Measurements from ENCODE around the gene MEIKIN. TPM values are rescaled to one million over a fixed set of nuclear protein-coding genes. Genes with fewer than 3 reads are reported as not detected.

MEIKIN gene
- total and polyA plus RNA-seq, 2 of the 13 experiments (the other 11 are each of a cell fraction or from before 2014, with no cell fraction given), result not detected

GRCh38 chr5:131959136-131959535 lies 13.7 kb upstream of the MEIKIN start:
- DNase-seq (ENCODE audit: low spot score), result no peak
- FAIRE-seq, result no peak
- Histone ChIP-seq H3K36me3 (replicated peaks in 1 of 2; ENCODE audit: control insufficient read depth in 1 of 2, insufficient read depth in 2 of 2, low read length in 2 of 2) (no peaks in the 10 kb centered on the region), H3K9me3 (ENCODE audit: low read length) (no peaks in the 10 kb centered on the region), H3K4me2 (ENCODE audit: low read depth, low read length) (no peak overlapping the region), H3K4me3 (replicated peaks in 1 of 3; ENCODE audit: insufficient read depth in 1 of 3, low read depth in 2 of 3, low read length in 3 of 3) (no peak overlapping the region), H3K79me2 (ENCODE audit: insufficient read depth, low read length) (no peaks in the 10 kb centered on the region), H3K27ac (ENCODE audit: extremely low read length, insufficient read depth, low read length) (no peak overlapping the region), H3K4me1 (ENCODE audit: insufficient read depth, low read length) (peaks cover 18% of the 10 kb centered on the region), H3K9ac (ENCODE audit: insufficient read depth, low read depth, low read length) (no peak overlapping the region), H3K27me3 (ENCODE audit: control insufficient read depth in 1 of 2, insufficient read depth in 2 of 2, low read length in 2 of 2) (no peaks in the 10 kb centered on the region), H4K20me1 (ENCODE audit: insufficient read depth, low read length) (no peaks in the 10 kb centered on the region), H2AFZ (ENCODE audit: low read length) (no peak overlapping the region)
- in situ Hi-C loops (cut with HindIII; ENCODE audit: extremely low pct_ligation_motif_present, low pct_unique_long_range_greater_than_20kb), result no loop called here
- 95% methylated on average over 5 of the region's 5 CpGs for whole genome bisulfite sequencing (ENCODE audit: low lambda C conversion rate)
- TF ChIP-seq, protein P1, sequence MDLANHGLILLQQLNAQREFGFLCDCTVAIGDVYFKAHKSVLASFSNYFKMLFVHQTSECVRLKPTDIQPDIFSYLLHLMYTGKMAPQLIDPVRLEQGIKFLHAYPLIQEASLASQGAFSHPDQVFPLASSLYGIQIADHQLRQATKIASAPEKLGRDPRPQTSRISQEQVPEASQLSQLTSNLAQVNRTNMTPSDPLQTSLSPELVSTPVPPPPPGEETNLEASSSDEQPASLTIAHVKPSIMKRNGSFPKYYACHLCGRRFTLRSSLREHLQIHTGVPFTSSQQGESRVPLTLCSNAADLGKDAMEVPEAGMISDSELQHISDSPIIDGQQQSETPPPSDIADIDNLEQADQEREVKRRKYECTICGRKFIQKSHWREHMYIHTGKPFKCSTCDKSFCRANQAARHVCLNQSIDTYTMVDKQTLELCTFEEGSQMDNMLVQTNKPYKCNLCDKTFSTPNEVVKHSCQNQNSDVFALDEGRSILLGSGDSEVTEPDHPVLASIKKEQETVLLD (CRISPR knock-in tag; IDR thresholded peaks at IDR 0.05; ENCODE audit: low read depth), result no peak
- TF ChIP-seq MAFF (IDR thresholded peaks at IDR 0.05; ENCODE audit: low read depth, low read length) (no peak), HOXA5 (CRISPR knock-in tag; IDR thresholded peaks at IDR 0.05) (no peak), MIXL1 (CRISPR knock-in tag; IDR thresholded peaks at IDR 0.05) (no peak), EZH2 (conservative IDR thresholded peaks at IDR 0.05; ENCODE audit: low read depth, low read length) (no peak), ZNF101 (CRISPR knock-in tag; IDR thresholded peaks at IDR 0.05; ENCODE audit: borderline replicate concordance, low read depth) (no peak), HES4 (CRISPR knock-in tag; IDR thresholded peaks at IDR 0.05; ENCODE audit: borderline replicate concordance) (no peak), PAX8 (CRISPR knock-in tag; IDR thresholded peaks at IDR 0.05; ENCODE audit: borderline replicate concordance) (no peak), MED1 (CRISPR knock-in tag; IDR thresholded peaks at IDR 0.05) (no peak), GATA4 (IDR thresholded peaks at IDR 0.05; ENCODE audit: borderline replicate concordance, low read depth) (no peak), ZKSCAN5 (CRISPR knock-in tag; IDR thresholded peaks at IDR 0.05) (no peak)
- ChIA-PET POLR2A (no interaction called here), CTCF (ENCODE audit: low intra/inter-chr PET ratio, low total read pairs) (no interaction called here)
- BruUV-seq (replicated peaks), result no TSS peak
- intact Hi-C loops (cut with micrococcal nuclease; ENCODE audit: unreplicated experiment), result no loop called here
- no peak for ATAC-seq
